SIG-M5 treated with dmso at 0.1 percent for 504 hours (cell line): ENCODE data around the gene ME3.

Experiments used
- DNase-seq: peaks from one replicate; lab custom pipeline; 2025; ENCODE audit not compliant: unreplicated experiment; lab: John Stamatoyannopoulos, UW

The ME3 gene

DNA sequence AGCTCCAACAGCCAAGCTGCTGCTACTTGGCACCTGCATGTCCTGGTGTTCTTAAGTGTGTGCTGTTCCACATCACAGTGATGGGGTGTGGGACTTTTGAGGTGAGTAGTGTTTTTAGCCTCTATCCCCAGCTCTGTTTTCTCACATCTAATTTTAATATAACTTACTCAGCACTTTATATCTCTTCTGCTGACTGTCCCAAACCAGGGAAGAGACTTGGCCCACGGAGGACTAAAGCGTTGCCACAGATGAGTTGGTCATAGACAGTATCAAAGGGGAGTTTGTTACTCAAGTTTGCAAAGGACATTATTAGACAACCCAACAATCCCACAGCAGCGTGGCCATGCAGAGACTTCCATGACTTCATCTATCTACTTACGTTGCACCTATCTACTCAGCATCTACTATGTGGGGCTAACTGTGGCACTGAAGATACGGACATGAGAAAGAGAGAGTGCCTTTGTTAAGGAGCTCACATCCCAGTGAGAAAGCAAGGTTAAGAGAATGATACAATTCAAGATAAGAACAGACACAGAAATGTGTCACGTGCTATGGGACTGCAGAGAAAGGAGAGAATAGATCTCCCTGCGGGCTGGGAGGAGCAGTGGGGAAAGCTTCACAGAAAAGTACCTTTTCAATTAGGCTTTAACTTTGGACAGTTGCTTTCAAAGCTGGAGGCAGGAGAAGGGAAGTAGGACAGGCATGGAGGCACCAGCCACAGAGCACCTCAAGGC lies 82.4 kb downstream of the ME3 start:
- DNase-seq: no peak

DNA sequence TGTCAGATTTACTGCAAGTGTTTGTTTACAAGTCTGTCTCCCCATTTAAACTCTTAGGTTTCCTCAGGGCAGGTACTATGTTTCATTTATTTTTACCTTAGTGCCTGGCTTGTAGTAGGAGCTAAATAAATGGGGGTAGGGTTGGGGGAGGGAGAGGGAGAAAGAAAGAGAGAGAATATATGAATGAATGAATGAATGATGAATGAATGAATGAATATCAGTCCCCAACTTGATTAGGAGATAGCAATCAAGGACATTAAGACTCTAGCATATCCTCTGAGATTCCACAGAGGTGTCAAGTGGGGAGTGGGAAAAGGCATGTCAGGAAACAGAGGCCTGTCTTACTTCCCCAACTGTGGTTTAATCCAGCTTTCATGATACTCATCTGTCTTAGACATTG lies 83.2 kb downstream of the ME3 start:
- no peak for DNase-seq

DNA sequence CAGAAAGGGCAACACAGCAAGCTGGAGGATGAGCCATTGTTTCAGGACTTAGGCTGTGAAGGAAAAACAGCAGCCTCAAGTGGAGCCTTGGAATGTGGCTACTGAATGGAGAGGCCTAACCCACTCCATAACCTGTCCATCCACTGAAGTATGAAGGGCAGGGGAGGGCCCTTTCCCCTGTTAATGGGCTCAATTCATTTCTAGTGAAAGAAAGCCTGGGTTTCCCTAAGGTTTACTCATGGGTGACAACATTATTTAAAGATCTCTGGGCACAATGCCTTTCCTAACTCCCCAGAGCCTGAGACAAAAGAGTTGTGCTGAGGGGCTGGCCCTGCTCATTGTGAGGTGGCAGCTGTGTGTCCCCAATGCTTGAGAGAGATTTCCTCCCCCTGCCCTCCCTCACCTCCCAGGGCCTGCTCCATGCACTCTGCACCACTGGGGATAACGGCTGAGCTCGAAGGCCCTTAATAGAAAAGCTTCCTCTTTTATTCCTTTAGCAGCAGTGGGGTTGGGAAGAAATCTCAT lies 83.8 kb downstream of the ME3 start:
- no peak for DNase-seq

DNA sequence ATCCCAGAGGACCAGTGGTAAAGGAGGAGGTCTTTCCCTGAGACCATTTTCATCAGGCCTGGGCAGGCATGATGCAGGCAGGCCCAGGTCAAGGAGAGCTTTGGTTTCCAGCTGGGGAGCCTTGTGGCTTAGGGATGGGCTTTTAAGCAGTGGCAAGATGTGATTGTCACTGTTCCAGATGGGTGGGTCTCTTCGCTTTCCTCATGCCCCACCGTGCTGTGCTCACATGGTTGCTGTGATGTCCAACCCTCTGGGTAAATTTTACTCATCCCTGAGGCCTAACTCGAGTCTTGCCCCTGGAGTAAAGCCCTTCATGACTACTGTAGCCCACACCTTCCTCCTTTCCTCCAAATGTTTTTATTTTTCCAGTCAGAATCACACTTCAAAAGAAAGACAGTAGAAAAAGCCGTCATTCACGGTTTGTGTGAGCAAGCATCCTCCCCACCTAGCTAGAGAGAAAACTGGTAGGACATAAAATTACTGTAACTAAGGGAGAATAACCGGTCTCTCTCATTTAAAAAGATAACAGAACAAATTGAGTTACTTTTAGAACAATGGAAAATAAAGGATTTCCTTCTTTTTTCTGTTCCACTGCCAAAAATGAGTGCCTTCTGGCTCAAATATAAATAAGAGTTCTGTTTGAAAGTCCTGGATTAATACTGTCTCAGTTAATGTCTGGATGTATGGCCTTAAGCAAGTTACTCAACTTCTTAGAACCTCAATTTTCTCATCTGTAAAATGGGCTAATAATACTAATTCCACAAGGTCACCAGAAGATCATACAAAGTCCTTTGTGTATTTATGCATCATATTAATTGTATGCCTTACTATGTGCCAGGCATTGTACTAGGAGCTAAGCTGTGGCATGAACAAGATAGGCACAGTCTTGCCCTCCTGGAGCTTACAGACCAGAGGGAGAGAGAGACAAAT lies 84.9 kb downstream of the ME3 start:
- DNase-seq: no peak

DNA sequence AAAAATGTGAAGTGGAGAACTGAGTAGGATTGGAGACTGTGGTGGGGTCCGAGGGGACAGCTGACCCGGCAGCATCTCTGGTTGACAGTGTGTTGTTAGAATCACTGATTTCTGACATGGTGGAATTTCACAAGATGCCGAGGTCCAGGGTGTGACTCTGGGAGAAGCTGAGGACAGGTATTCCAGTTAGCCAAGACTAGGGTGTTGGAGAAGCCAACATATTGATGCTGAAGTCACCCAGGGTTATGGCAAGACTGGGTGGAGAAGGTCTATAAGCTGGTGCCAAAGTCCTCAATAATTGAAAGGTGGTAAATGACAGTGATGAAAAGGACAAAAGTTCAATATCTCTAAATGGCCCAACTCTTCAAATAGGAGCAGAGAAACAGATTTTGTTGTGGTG lies 86.1 kb downstream of the ME3 start:
- no peak for DNase-seq

DNA sequence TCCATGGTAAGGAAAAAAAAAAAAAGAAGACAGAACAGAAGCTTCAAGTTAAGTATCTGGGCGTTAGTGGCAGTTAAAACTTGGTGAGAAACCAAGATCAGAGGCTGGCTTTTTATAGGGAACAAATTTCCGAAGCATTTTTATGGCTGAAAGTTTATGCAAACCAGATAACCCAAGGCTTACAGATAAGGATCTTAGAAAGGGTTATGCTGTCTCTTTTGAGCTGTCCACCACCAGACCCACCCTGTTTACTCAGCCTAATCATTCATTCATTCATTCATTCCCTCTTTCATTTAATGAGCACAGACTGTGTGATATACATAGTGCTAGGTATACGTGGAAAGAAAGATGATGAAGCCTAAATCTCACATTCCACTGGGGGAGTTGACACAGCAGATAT lies 89.5 kb downstream of the ME3 start:
- DNase-seq: no peak

DNA sequence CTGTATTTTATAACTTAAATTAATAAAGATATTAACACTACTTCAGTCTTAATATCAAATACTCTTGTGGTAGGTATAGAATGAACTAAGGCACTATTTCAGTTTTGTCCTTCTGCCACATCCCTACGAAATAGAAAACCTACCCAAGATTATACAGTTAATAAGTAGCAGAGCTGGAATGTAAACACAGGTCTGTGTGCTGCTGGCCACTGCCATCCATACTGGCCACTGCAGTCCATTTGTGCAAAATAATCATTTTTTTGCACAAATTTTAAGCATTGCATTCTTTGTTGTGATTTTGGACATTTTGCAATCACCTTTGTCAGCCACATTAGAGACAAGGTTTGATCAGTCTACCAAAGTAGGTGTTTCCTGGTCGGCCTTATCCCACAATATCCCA lies 91.9 kb downstream of the ME3 start:
- no peak for DNase-seq

DNA sequence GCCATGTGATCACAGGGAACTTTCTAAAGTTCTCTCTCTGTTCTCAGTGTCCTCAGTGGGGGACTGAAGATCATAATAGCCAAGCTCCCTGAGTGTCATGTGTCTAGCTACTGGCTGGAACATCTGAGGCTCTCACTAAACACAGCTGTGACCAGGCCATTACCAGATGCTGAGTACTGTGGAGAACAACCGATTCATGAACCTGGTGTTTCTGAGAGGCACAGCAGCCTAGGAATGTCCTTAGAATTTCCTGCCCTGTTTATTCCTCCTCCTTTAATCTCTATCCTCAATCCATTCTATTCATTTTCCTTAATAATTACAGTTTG lies 93.0 kb downstream of the ME3 start:
- no peak for DNase-seq

DNA sequence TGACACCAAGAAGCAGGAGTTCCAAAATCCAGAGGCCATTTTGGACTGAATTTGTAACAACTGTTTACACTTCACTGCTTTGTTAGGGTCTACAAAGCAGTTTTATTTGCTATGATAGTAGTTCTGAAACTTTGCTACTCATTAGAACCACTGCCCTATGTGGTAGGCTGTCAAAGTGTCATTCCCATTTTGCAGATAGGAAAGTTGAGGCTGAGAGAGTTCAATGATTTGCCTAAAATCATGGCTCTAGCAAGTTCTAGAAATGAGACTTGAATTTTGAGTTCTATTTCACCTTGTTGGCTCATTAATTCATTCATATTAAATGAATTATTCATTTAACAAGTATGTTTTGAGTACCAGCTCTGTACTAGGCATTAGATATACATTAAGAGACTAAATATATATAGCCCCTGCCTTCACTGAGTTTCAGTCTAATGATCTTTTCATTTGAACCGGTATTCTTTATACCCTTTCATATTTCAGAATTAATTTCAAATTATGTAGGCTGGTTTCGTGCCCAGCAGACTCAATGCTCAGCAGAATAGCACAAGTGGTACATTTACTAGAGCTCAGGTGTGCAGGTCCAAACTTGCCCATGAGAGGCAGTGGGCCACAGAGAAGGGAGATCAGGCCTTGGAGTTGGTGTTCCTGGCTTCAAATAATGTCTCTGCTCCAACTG lies 93.5 kb downstream of the ME3 start:
- DNase-seq: no peak

DNA sequence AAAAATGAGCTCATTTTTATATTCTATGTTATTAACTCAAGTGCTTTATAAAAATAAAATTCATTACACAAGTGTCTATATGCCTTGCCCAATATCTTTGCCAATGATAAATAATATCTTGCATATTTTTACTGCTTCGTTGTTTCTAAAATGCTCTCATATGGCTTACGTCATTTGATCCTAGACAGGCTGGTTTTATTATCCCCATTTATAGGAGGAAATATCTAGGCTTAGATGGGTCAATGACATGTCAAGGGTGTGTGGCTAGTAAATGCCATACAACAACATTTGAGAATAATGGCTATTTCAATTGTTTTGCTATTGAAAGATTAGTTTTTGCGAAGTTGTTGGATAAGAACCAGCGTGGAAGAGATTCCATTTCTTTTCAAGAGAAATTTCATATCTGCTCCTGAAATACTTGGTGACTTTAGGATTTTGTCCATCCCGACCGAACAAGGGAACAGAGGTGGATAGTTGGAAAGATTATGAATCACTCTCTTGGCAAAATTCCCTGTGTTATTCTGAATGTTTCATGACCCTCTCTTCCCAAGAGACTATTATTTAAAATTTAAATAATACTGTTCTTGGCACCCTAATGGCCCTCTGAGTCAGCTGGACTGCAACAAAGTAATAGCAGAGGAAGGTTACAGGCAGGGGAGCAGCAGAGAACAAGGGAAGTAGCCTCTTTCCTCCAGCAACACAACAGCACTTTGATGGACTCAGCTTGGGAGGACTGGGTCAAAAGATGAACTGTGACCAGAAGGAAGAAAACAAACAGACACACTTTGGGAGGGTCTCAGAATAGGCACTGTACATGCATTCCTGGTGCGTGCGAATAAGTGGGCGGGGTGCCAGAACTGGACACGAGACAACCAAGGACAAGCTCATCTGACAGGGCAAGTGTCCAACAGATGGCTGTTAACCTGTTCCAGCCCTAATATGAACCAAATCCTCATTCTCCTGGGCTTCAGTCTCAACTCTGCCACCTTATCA lies 94.5 kb downstream of the ME3 start:
- DNase-seq: no peak

DNA sequence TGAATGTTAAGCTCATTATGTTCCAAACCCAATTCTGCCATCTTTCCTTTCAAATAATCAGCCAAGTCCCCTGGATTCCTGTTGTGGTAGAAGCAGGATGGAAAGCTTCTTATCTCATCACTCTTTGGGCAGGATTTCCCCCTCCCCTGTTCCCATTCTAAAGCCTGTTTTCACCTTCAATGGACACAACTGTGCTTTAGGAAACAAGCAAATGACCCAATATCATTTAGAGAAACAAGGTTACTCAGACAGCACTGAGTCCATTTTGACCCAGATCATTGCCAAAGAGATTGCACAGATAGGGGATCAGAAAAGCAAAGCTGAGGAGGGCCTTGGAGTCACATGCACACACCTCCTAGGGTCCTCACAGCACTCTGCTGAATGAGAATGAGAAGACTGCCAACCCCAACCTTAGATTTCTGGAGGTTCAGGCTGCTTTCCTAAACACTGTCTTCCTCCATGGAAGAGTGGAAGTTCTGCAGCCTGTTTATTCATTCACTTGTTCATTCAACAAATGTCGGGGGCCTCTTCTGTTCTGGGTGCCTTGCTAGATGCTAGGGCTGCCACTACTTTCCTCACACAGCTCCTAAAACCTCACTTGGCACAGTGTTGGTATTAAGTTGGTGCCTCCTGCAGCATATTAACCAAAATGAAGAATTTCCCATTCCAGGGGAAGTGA lies 95.3 kb downstream of the ME3 start:
- DNase-seq: no peak

DNA sequence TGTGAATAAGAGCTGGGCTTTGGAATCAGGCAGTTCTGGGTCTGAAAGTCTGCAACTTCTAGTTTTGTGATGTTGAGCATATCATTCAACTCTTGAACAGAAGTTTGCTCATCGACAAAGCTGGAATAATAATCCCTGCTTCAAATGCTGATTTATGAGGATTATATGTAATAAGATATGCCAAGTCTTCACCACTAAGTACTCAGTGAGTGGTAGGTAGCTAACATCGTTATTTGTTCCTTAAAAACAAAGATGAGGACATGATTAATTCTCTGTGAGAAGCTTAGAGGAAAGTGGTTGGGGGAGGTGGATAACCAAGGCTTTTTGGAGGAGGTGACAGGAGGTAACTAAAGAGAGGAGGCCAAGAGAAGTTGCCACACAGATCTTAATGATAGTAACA lies 96.5 kb downstream of the ME3 start:
- DNase-seq: no peak

DNA sequence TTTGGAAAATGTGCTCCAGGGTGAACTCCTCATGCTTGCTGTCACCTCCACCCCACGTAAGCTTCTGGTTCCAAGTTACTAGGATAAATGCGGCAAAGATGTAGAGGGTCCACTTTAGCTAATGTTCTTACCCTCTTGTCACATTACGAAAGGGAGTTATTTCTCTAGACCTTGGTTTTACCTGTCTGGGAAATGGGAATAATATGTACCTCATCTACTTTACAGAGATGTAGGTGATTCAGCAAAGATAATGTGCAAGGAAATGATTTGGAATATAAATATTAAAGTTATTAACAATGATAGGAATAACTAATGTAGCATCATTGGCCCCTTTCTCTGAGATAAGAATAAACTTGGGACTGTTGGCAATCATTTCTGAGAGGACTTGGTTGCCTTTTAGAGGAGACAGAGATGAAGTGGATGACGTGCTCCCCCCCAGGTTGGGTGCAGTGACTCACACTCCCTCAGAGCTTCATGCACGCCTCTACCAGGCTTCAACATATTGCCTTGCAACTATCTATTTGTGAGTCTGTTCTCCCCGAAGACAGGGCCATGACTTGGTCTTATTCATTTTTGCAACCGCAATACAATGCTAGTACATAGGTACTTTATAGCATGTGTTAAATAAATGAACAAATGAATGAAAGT lies 97.1 kb downstream of the ME3 start:
- DNase-seq: no peak

DNA sequence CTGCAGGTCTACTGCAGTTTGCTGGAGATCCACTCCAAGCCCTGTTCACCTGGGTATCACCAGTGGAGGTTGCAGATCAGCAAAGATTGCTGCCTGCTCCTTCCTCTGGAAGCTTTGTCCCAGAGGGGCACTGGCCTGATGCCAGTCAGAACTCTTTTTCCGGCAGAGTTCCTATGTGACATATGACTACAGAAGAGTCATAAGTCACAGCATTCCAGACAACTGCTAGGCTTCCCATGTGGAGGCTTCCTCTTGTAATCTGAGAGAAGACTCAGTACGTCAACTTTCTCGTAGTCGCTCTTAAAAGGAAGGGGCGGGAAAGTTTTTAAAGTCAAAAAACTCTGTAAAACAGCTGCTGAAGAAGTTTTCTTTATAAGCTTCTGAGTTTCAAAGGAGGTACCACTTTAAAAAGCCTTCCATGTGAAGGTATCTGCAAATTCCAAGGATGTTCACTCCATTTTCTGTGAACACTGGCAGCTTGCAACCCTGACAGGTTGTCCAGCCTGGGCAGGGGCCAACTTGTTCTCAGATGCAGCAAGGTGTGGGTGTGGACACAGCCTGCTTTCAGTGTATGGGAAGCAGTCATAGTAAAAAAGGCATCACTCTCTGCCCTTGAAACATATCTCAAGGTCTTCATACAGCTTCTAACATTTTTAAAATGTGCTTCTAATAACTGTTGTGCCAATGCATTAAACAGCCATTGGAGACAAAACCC lies 97.8 kb downstream of the ME3 start:
- DNase-seq: no peak

DNA sequence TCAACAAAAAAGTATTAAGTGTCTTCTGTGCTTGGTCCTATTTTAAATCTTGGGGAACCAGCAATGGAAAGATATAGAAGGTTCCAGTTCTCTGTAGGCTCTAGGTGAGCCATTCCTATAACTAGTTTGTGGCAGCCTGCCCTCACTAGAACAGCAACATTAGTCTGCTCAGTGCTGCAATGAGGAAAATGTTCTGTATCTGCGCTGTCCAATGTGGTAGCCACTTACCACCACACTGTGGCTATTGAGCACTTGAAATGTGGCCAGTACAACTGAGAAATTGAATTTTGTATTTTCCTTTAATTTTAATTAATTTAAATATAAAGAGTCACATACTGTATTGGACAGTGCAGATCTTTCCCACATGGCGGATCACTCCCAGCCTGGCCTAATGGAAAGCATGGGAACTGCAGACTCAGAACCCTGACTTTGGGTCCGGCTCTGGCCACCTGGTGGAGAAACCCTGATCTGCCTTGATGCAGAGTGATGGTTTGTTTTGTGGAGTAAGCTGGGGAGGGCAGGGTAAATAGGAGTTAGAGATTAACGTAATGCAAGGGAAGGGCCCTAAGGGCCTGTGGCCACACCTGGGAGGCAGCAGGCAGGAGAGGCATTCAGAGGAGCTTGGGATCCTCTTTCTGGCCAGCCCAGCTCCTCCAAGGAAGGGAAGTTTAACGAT lies 101.0 kb downstream of the ME3 start:
- DNase-seq: peak; percentile 19

DNA sequence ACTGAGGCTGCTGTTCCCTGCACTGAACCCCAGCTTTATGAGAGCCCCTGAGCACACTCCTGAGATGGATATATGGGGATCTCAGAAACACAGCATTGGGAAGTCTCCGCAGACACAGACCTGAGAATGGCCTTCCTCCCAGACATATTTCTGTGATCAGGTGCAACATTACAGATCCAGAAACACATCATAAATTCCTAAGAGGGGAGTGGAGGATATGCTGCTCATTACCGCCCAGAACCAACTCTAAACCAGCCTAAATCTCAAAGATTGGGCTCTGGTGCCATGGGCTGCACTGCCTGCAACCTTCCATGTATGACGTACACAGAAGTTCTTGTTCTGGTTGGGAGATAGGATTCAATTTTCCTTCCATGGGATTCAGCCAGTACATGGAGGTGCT lies 102.0 kb downstream of the ME3 start:
- no peak for DNase-seq

DNA sequence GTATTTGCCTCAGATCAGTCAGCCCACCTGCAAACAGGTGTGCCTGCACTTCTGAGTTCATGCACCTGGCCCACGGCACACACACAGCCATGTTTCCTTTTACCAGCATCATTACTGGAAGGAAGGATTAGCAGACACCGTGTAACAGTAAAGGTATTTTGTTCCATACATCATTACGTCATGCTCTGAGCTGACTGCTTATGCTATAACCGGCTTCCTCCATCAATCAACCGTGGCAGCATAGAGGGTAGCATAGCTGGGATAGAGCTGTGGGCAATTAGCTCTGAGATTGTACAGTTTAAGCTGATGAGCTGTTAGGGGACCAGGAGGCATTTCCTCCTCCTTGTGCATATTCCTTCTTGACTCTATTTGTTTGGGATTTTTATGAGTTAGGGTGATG lies 102.4 kb downstream of the ME3 start:
- DNase-seq: no peak

DNA sequence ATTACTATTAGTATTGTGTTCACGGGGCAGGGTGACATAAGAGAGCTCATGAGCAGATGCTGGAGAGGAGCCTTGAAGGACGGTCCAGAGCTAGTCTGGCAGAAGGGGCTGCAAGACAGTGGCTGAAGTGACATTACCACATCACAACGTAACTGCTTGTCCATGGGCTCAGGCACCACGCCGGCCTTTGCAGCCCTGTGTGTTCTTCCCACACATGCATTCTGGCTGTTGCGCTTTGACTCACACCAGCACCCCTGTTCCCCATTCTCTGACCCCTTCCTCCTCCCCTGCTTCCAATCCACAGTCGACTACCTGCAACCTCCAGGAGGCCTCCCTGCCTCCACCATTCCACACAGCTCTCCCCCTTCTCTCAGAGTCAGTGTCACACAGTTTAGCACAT lies 103.3 kb downstream of the ME3 start:
- DNase-seq: no peak
